HG03064 (cell line): ENCODE results near the gene SERINC1.
A peak's percentile ranks its signal among the peaks of the same experiment; 100 is the strongest.

Experiments
- ATAC-seq: cut with Tn5 transposase; IDR thresholded peaks from one replicate; pipeline ENCODE4 v1.9.1; 2021; ENCODE audit warnings: low read depth; ENCODE audit not compliant: unreplicated experiment

SERINC1 gene

GRCh38 chr6:122438975-122439374 lies 32.6 kb downstream of the SERINC1 start:
- no peak for ATAC-seq

GRCh38 chr6:122432816-122433215 lies 38.8 kb downstream of the SERINC1 start:
- no peak for ATAC-seq

- no peak for ATAC-seq
These were observed 39.8 kb downstream of the SERINC1 start for GRCh38 chr6:122431780-122432179.

- no peak for ATAC-seq
These were observed 42.3 kb downstream of the SERINC1 start for GRCh38 chr6:122429323-122429722.

- ATAC-seq, result no peak
These were observed 42.8 kb downstream of the SERINC1 start for GRCh38 chr6:122428781-122429180.

GRCh38 chr6:122426597-122426996 lies 45.0 kb downstream of the SERINC1 start:
- ATAC-seq, result no peak

- no peak for ATAC-seq
These were observed 47.9 kb downstream of the SERINC1 start for GRCh38 chr6:122423734-122424133.

- peak; percentile 58 for ATAC-seq
These were observed 48.9 kb downstream of the SERINC1 start for GRCh38 chr6:122422614-122423267.

- no peak for ATAC-seq
These were observed 49.6 kb downstream of the SERINC1 start for GRCh38 chr6:122422003-122422402.

- no peak for ATAC-seq
These were observed 54.8 kb downstream of the SERINC1 start for GRCh38 chr6:122416825-122417224.

- no peak for ATAC-seq
These were observed 59.6 kb downstream of the SERINC1 start for GRCh38 chr6:122412001-122412400.

GRCh38 chr6:122408702-122409458 lies 62.7 kb downstream of the SERINC1 start:
- ATAC-seq, result no peak

- ATAC-seq, result no peak
These were observed 63.4 kb downstream of the SERINC1 start for GRCh38 chr6:122408240-122408639.

GRCh38 chr6:122407712-122408111 lies 63.9 kb downstream of the SERINC1 start:
- ATAC-seq, result no peak

GRCh38 chr6:122406187-122406586 lies 65.4 kb downstream of the SERINC1 start:
- no peak for ATAC-seq

- ATAC-seq, result no peak
These were observed 66.2 kb downstream of the SERINC1 start for GRCh38 chr6:122405417-122405816.

- no peak for ATAC-seq
These were observed 67.2 kb downstream of the SERINC1 start for GRCh38 chr6:122404444-122404843.

- no peak for ATAC-seq
These were observed 70.5 kb downstream of the SERINC1 start for GRCh38 chr6:122401104-122401503.

- ATAC-seq, result no peak
These were observed 71.0 kb downstream of the SERINC1 start for GRCh38 chr6:122400462-122401089.

GRCh38 chr6:122400121-122400450 lies 71.5 kb downstream of the SERINC1 start:
- peak; percentile 13 for ATAC-seq

GRCh38 chr6:122399348-122400120 lies 72.1 kb downstream of the SERINC1 start, which contains the start of gene HSF2:
Gene HSF2, plus strand, starts transcription at chr6:122399652. Its CDS starts 86 bp downstream, at chr6:122399738.
- peak; percentile 98 for ATAC-seq
